Measurements from ENCODE around the gene MAGEA9.
"Not testable (repeated sequence)": the region's sequence is repeated elsewhere in the genome, so short reads cannot be mapped to it uniquely, and the experiment has no call there.

MAGEA9 gene

GRCh38 chrX:149781727-149782126 lies at the start of gene MAGEA9:
MAGEA9 (plus strand) TSS chrX:149781930; CDS start chrX:149786211, 4,281 bp downstream.
- not testable (repeated sequence) for DNase-seq (ENCODE audit: low read depth)

- not testable (repeated sequence) for DNase-seq (ENCODE audit: low read depth)
Measured at GRCh38 chrX:149742269-149742668, 39.5 kb upstream of the MAGEA9 start.

GRCh38 chrX:149746390-149747007 lies 35.2 kb upstream of the MAGEA9 start:
- DNase-seq (ENCODE audit: low read depth) = not testable (repeated sequence)

GRCh38 chrX:149757206-149758067 lies 24.3 kb upstream of the MAGEA9 start:
- DNase-seq (ENCODE audit: low read depth) = no peak

- DNase-seq (ENCODE audit: low read depth) = no peak
Measured at GRCh38 chrX:149758068-149758714, 23.5 kb upstream of the MAGEA9 start.

GRCh38 chrX:149758715-149759078 lies 23.0 kb upstream of the MAGEA9 start:
- not testable (repeated sequence) for DNase-seq (ENCODE audit: low read depth)

- DNase-seq (ENCODE audit: low read depth) = no peak
Measured at GRCh38 chrX:149759824-149760223, 21.9 kb upstream of the MAGEA9 start.

GRCh38 chrX:149760965-149761364 lies 20.8 kb upstream of the MAGEA9 start:
- DNase-seq (ENCODE audit: low read depth) = no peak

- not testable (repeated sequence) for DNase-seq (ENCODE audit: low read depth)
Measured at GRCh38 chrX:149761858-149762674, 19.7 kb upstream of the MAGEA9 start.

GRCh38 chrX:149762696-149763614 lies 18.8 kb upstream of the MAGEA9 start:
- no peak for DNase-seq (ENCODE audit: low read depth)

- not testable (repeated sequence) for DNase-seq (ENCODE audit: low read depth)
Measured at GRCh38 chrX:149770344-149770743, 11.4 kb upstream of the MAGEA9 start.

- DNase-seq (ENCODE audit: low read depth) = not testable (repeated sequence)
Measured at GRCh38 chrX:149773026-149773425, 8.7 kb upstream of the MAGEA9 start.

- not testable (repeated sequence) for DNase-seq (ENCODE audit: low read depth)
Measured at GRCh38 chrX:149773768-149774167, 8.0 kb upstream of the MAGEA9 start, which contains the start of gene HSFX1. HSFX1 (plus strand) TSS chrX:149774068; CDS start chrX:149774682, 614 bp downstream.

- not testable (repeated sequence) for DNase-seq (ENCODE audit: low read depth)
Measured at GRCh38 chrX:149777999-149778398, 3.7 kb upstream of the MAGEA9 start.

- not testable (repeated sequence) for DNase-seq (ENCODE audit: low read depth)
Measured at GRCh38 chrX:149795531-149795930, 13.8 kb downstream of the MAGEA9 start.

- DNase-seq (ENCODE audit: low read depth) = no peak
Measured at GRCh38 chrX:149799095-149799714, 17.5 kb downstream of the MAGEA9 start.

GRCh38 chrX:149799938-149800337 lies 18.2 kb downstream of the MAGEA9 start:
- no peak for DNase-seq (ENCODE audit: low read depth)

- no peak for DNase-seq (ENCODE audit: low read depth)
Measured at GRCh38 chrX:149803458-149804062, 21.8 kb downstream of the MAGEA9 start.

GRCh38 chrX:149804102-149804501 lies 22.4 kb downstream of the MAGEA9 start:
- DNase-seq (ENCODE audit: low read depth) = no peak
